Nephron (organoid): ENCODE measurements around the gene PRR22.
"Not testable (repeated sequence)": the region's sequence is repeated elsewhere in the genome, so short reads cannot be mapped to it uniquely, and the experiment has no call there.

Experiments
- H3K27ac Mint-ChIP-seq, 3 experiments: 2 replicates each; pipeline ENCODE4 v1.8.0; 2020; ENCODE audit warnings: mixed read lengths in 3 of 3, mild to moderate bottlenecking in 2 of 3, moderate library complexity in 1 of 3
- H3K27me3 Mint-ChIP-seq: 2 replicates; pipeline ENCODE4 v1.8.0; 2021; ENCODE audit warnings: low read depth, mild to moderate bottlenecking, moderate library complexity, mixed read lengths
- H3K36me3 Mint-ChIP-seq: 2 replicates; pipeline ENCODE4 v1.8.0; 2020; ENCODE audit warnings: low read depth, mixed read lengths
- H3K4me1 Mint-ChIP-seq: 2 replicates; pipeline ENCODE4 v1.8.0; 2020; ENCODE audit warnings: mixed read lengths
- H3K4me3 Mint-ChIP-seq, 3 experiments: 2 replicates each; pipeline ENCODE4 v1.8.0; 2020; ENCODE audit warnings: mild to moderate bottlenecking in 3 of 3, mixed read lengths in 3 of 3, moderate library complexity in 2 of 3
- H3K9me3 Mint-ChIP-seq: 2 replicates; pipeline ENCODE4 v1.8.0; 2020; ENCODE audit warnings: mixed read lengths
- CTCF ChIP-seq, 3 experiments: fragments of 200-600 bp; sonication (generic); IDR thresholded peaks; one replicate each; pipeline ENCODE4 v1.5.0; 2021; ENCODE audit warnings: antibody characterized with exemption in 3 of 3; ENCODE audit not compliant: unreplicated experiment in 3 of 3

The PRR22 gene

DNA sequence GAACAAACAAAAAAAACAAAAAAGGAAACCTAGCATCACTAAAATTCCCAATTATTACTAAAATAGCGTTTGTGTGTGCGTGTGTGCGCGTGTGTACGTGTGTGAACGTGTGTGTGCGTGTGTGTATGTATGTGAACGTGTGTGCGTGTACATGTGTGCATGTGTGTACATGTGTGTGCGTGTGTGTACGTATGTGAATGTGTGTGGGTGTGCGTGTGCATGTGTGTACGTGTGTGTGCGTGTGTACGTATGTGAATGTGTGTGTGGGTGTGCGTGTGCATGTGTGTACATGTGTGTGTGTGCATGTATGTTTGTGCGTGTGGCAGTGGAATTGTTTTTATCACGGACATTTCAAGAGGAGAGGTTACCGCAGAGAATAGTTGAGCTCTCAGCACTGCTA, 42.5 kb downstream of the PRR22 start:
- H3K4me3 Mint-ChIP-seq, result no peak overlapping the region
- H3K4me1 Mint-ChIP-seq, result no peaks in the 10 kb centered on the region
- no peaks in the 10 kb centered on the region for H3K36me3 Mint-ChIP-seq
- no peak overlapping the region for H3K27ac Mint-ChIP-seq
- no peak for TF ChIP-seq CTCF (IDR thresholded peaks at IDR 0.05; ENCODE audit: unreplicated experiment in 3 of 3)
- H3K9me3 Mint-ChIP-seq, result no peaks in the 10 kb centered on the region
- H3K27me3 Mint-ChIP-seq, result peaks cover 18% of the 10 kb centered on the region

- Mint-ChIP-seq H3K36me3 (no peaks in the 10 kb centered on the region), H3K9me3 (peaks cover 2% of the 10 kb centered on the region)
Measured at GRCh38 chr19:5738423-5738822, 46.1 kb downstream of the PRR22 start.

DNA sequence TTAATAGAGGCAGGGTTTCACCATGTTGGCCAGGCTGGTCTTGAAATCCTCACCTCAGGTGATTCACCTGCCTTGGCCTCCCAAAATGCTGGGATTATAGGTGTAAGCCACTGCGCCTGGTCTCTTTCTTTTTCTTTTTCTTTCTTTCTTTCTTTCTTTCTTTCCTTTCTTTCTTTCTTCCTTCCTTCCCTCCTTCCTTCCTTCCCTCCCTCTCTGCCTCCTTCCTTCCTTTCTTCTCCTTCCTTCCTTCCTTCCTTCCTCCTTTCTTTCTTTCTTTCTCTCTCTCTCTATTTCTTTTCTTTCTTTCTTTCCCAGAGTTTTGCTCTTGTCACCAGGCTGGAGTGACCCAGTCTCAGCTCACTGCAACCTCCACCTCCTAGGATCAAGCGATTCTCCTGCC, 51.4 kb downstream of the PRR22 start:
- H3K4me1 Mint-ChIP-seq, H3K36me3 Mint-ChIP-seq, H3K9me3 Mint-ChIP-seq, H3K27ac Mint-ChIP-seq, H3K4me3 Mint-ChIP-seq: not testable (repeated sequence)
- H3K27me3 Mint-ChIP-seq, result peaks cover 12% of the 10 kb centered on the region

More at GRCh38 chr19:5738423-5738822, 46.1 kb downstream of the PRR22 start:
- Mint-ChIP-seq H3K27me3 (peaks cover 14% of the 10 kb centered on the region), H3K27ac (no peak overlapping the region), H3K4me1 (no peaks in the 10 kb centered on the region), H3K4me3 (no peak overlapping the region)
- no peak for TF ChIP-seq CTCF (IDR thresholded peaks at IDR 0.05; ENCODE audit: unreplicated experiment in 3 of 3)
